K562 (cell line): ENCODE results near the gene PJA1. TPM values are rescaled to one million over a fixed set of nuclear protein-coding genes. Genes with fewer than 3 reads are reported as not detected.

Experiments
- ATAC-seq: fragments of 200-7000 bp; cut with Tn5 transposase; 3 replicates; pipeline ENCODE4 v1.9.1; 2020; ENCODE audit warnings: moderate library complexity
- BruUV-seq: library from RNA; stranded (reverse); fragments of 400-500 nt; replicated peaks from 2 replicates; lab custom pipeline; 2021; lab: Mats Ljungman, UMichigan
- CTCF ChIA-PET: fragments of 300-600 bp; formaldehyde crosslinking; extraction: SDS; loops from one replicate; lab custom pipeline; 2021; ENCODE audit warnings: low intra/inter-chr PET ratio; lab: Yijun Ruan, JAX
- POLR2A ChIA-PET: fragments of 300-600, 350-650 bp; sonication (Branson Sonifier 250); formaldehyde crosslinking; extraction: SDS; loops from one replicate; lab custom pipeline; 2021; ENCODE audit warnings: antibody characterized with exemption, inconsistent platforms; lab: Yijun Ruan, JAX
- DNase-seq, 4 experiments: peaks; one replicate each; pipeline versions ENCODE4 v3.0.0 to v3.0.0-alpha.2; 2011 to 2018; ENCODE audit warnings: low spot score in 3 of 4, mixed read lengths in 3 of 4; ENCODE audit errors: extremely low read depth in 1 of 4
- FAIRE-seq: peaks from 2 replicates; lab custom pipeline; 2011; peaks lifted over from hg19 to GRCh38; lab: Jason Lieb, UNC
- H2AFZ ChIP-seq: 2 replicates; pipeline ENCODE4 v1.6.0; 2011; ENCODE audit warnings: low read depth, low read length, control low read depth, inconsistent platforms
- H3K27ac ChIP-seq: fragments of 200-600 bp; 3 replicates; pipeline ENCODE4 v1.8.0; 2011; ENCODE audit warnings: low read depth, mild to moderate bottlenecking, control low read depth, inconsistent platforms, low read length, moderate library complexity, mixed read lengths; ENCODE audit errors: extremely low read depth
- H3K27me3 ChIP-seq, 2 experiments: fragments of 300-600 bp in 1 of 2; 2 replicates in 1 of 2; 3 replicates in 1 of 2; pipeline versions ENCODE4 v1.6.0 to v1.8.0; 2011; ENCODE audit warnings: inconsistent platforms in 2 of 2, low read length in 2 of 2, mild to moderate bottlenecking in 1 of 2, mixed read lengths in 1 of 2, moderate library complexity in 1 of 2; ENCODE audit not compliant: control insufficient read depth in 2 of 2, insufficient read depth in 2 of 2
- H3K36me3 ChIP-seq: fragments of 300-600 bp; 3 replicates; pipeline ENCODE4 v1.8.0; 2011; ENCODE audit warnings: mild to moderate bottlenecking, low read length, inconsistent platforms; ENCODE audit not compliant: control insufficient read depth, insufficient read depth
- H3K4me1 ChIP-seq, 2 experiments: fragments of 200-600 bp in 1 of 2; replicated peaks in 1 of 2; 2 replicates in 1 of 2; 3 replicates in 1 of 2; pipeline versions ENCODE4 v1.5.1 to v1.8.0; 2011; ENCODE audit warnings: inconsistent platforms in 2 of 2, low read length in 2 of 2, mild to moderate bottlenecking in 1 of 2, mixed read lengths in 1 of 2, moderate library complexity in 1 of 2; ENCODE audit not compliant: control insufficient read depth in 2 of 2, insufficient read depth in 2 of 2
- H3K4me2 ChIP-seq: 2 replicates; pipeline ENCODE4 v1.6.1; 2011; ENCODE audit warnings: low read length, control low read depth, inconsistent platforms, mixed read lengths; ENCODE audit not compliant: insufficient read depth
- H3K4me3 ChIP-seq: fragments of 200-600 bp; sonication (generic), shearing (Covaris generic); 2 replicates; pipeline ENCODE4 v1.5.1; 2016; ENCODE audit warnings: control low read depth, inconsistent platforms
- H3K79me2 ChIP-seq: fragments of 200-600 bp; 3 replicates; pipeline ENCODE4 v1.8.0; 2011; ENCODE audit warnings: low read length, inconsistent platforms; ENCODE audit not compliant: control insufficient read depth, insufficient read depth
- H3K9ac ChIP-seq, 2 experiments: 2 replicates each; pipeline versions ENCODE4 v1.6.0 to v1.6.1; 2011; ENCODE audit warnings: low read depth in 2 of 2, low read length in 2 of 2, control low read depth in 1 of 2, inconsistent platforms in 1 of 2, mild to moderate bottlenecking in 1 of 2, mixed read lengths in 1 of 2; ENCODE audit not compliant: insufficient read depth in 1 of 2
- H3K9me1 ChIP-seq: one replicate; pipeline ENCODE4 v1.6.0; 2011; ENCODE audit warnings: inconsistent platforms, mild to moderate bottlenecking, low read length, moderate library complexity; ENCODE audit not compliant: control insufficient read depth, insufficient read depth
- H3K9me3 ChIP-seq: replicated peaks from 2 replicates; pipeline ENCODE4 v1.5.1; 2011; ENCODE audit warnings: low read depth, low read length, inconsistent platforms; ENCODE audit not compliant: control insufficient read depth, insufficient read depth
- H4K20me1 ChIP-seq: replicated peaks from 2 replicates; pipeline ENCODE4 v1.6.1; 2011; ENCODE audit warnings: low read length, inconsistent platforms, mixed read lengths; ENCODE audit not compliant: control insufficient read depth, insufficient read depth
- DPF2 ChIP-seq: fragments of 450-650 bp; IDR thresholded peaks from 2 replicates; pipeline ENCODE4 v1.6.1; 2016
- MCM5 ChIP-seq: fragments of 450-650 bp; IDR thresholded peaks from 2 replicates; pipeline ENCODE4 v1.6.1; 2016; ENCODE audit warnings: low read depth
- ZBTB7A ChIP-seq: IDR thresholded peaks from 2 replicates; pipeline ENCODE4 v1.6.1; 2011; ENCODE audit warnings: low read depth, mild to moderate bottlenecking, low read length, moderate library complexity, borderline replicate concordance; ENCODE audit not compliant: control insufficient read depth
- ZNF584 ChIP-seq: fragments of 200-800 bp; sonication (Bioruptor generic); IDR thresholded peaks from 2 replicates; pipeline ENCODE4 v1.6.1; 2016; ENCODE audit warnings: low read depth, mild to moderate bottlenecking, missing genetic modification characterization, missing compliant biosample characterization
- ZNF76 ChIP-seq: fragments of 250-450 bp; sonication (Bioruptor Pico); IDR thresholded peaks from 2 replicates; pipeline ENCODE4 v1.4.0; 2020; ENCODE audit warnings: mild to moderate bottlenecking, moderate library complexity, borderline replicate concordance
- ZNF79 ChIP-seq: fragments of 250-450 bp; sonication (Bioruptor Pico); IDR thresholded peaks from 2 replicates; pipeline ENCODE4 v1.4.0; 2020; ENCODE audit warnings: low read depth, mild to moderate bottlenecking, moderate library complexity
- WGBS: fragments of 100-300 bp; shearing (Covaris generic); methylation state at CpG from one replicate; pipeline ENCODE4 v1.1.6; 2016; ENCODE audit warnings: low coverage, mixed read lengths; ENCODE audit not compliant: insufficient coverage; ENCODE audit errors: missing lambda C conversion rate; 5-methylcytosine and 5-hydroxymethylcytosine counted together
- in situ Hi-C: fragments of 300-500 bp; cut with MboI; formaldehyde crosslinking; loops from 4 replicates; pipeline ENCODE4 v1.15.0; 2018; ENCODE audit warnings: inconsistent platforms, mixed read lengths
- intact Hi-C: fragments of 100-400 bp; cut with micrococcal nuclease; formaldehyde crosslinking; loops from 2 replicates; pipeline ENCODE4 v1.14.2; 2022
- polyA plus RNA-seq, 8 experiments: library from polyadenylated mRNA; depleted of rRNA in 4 of 8; stranded (reverse) in 5 of 8; unstranded in 3 of 8; fragments of >200 nt; fragmentation: Nextera tagmentation in 2 of 8; fragmentation: Illumina TruSeq in 1 of 8; extraction: Ambion mirVana in 2 of 8; extraction: Trizol in 1 of 8; gene quantifications; 2 replicates each; pipeline versions ENCODE4 v1.2.1 to v1.2.3, GENCODE V29; 2011 to 2014; ENCODE audit warnings: inconsistent platforms in 1 of 8, missing spikeins in 1 of 8
- total RNA-seq, 7 experiments: library from RNA; depleted of rRNA in 6 of 7; stranded (reverse); fragments of >200 nt in 6 of 7; fragmentation: Illumina TruSeq in 2 of 7; extraction: Trizol in 2 of 7; gene quantifications; 2 replicates each; pipeline versions ENCODE4 v1.2.1 to v1.2.3, GENCODE V29; 2011 to 2021; ENCODE audit warnings: low replicate concordance in 1 of 7

Gene PJA1
- total and polyA plus RNA-seq, 9 of the 15 experiments (the other 6 are each of a cell fraction or from before 2014, with no cell fraction given), result 1.6 to 6.0 (median 4.0) TPM

GRCh38 chrX:69126642-69127041, 38.6 kb downstream of the PJA1 start (continued):
- TF ChIP-seq DPF2 (no peak), ZNF79 (no peak), MCM5 (no peak), ZNF76 (CRISPR knock-in tag) (no peak), ZBTB7A (no peak)

- peaks cover 0 to 24% of the 10 kb centered on the region in 2 experiments; a peak in 3 of 5 replicates for H3K27me3 ChIP-seq
- no peaks in the 10 kb centered on the region for H3K9me3 ChIP-seq
- H3K27ac ChIP-seq, result no peak overlapping the region
- no peaks in the 10 kb centered on the region for H4K20me1 ChIP-seq
- H3K4me1 ChIP-seq, result peaks cover 0 to 8% of the 10 kb centered on the region in 2 experiments; a peak in 2 of 5 replicates
- TF ChIP-seq ZNF584 (CRISPR knock-in tag), result no peak
- no peak overlapping the region for H3K9ac ChIP-seq
- POLR2A ChIA-PET, result interaction anchor here (0.7 kb wide), 1 partner anchor 132 kb away, joined by 3 read pairs; no protein-coding TSS in a partner anchor
- WGBS, result 22% methylated on average over 3 of the region's 5 CpGs
- H3K79me2 ChIP-seq, result no peaks in the 10 kb centered on the region
- FAIRE-seq (no peak), DNase-seq (no peak), ATAC-seq (no peak)
- no peak overlapping the region for H3K4me3 ChIP-seq
- no TSS peak for BruUV-seq
- in situ Hi-C loops (no loop called here), intact Hi-C loops (no loop called here)
- CTCF ChIA-PET, result no interaction called here
- no peak overlapping the region for H3K4me2 ChIP-seq
- H2AFZ ChIP-seq, result no peak overlapping the region
- H3K9me1 ChIP-seq, result no peaks in the 10 kb centered on the region
- H3K36me3 ChIP-seq, result no peaks in the 10 kb centered on the region
Measured at GRCh38 chrX:69125094-69125493, 40.2 kb downstream of the PJA1 start.
